PC-3 (cell line): ENCODE measurements around the gene FBXO31.

Experiments
- EZH2 ChIP-seq: fragments of 300-600 bp; sonication (generic); IDR thresholded peaks from one replicate; pipeline ENCODE4 v1.6.1; 2017; ENCODE audit warnings: antibody characterized with exemption, mild to moderate bottlenecking, low read length; ENCODE audit not compliant: unreplicated experiment
- TF ChIP-seq, protein P1 (sequence below): fragments of 300-600 bp; sonication (generic); conservative IDR thresholded peaks from 2 replicates; pipeline ENCODE4 v1.5.1; 2017; ENCODE audit warnings: antibody characterized with exemption, low read depth, mild to moderate bottlenecking, low read length

- TF ChIP-seq, protein P1, sequence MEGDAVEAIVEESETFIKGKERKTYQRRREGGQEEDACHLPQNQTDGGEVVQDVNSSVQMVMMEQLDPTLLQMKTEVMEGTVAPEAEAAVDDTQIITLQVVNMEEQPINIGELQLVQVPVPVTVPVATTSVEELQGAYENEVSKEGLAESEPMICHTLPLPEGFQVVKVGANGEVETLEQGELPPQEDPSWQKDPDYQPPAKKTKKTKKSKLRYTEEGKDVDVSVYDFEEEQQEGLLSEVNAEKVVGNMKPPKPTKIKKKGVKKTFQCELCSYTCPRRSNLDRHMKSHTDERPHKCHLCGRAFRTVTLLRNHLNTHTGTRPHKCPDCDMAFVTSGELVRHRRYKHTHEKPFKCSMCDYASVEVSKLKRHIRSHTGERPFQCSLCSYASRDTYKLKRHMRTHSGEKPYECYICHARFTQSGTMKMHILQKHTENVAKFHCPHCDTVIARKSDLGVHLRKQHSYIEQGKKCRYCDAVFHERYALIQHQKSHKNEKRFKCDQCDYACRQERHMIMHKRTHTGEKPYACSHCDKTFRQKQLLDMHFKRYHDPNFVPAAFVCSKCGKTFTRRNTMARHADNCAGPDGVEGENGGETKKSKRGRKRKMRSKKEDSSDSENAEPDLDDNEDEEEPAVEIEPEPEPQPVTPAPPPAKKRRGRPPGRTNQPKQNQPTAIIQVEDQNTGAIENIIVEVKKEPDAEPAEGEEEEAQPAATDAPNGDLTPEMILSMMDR = no peak
- TF ChIP-seq EZH2 = no peak
Measured at GRCh38 chr16:87391324-87391949, 7.9 kb upstream of the FBXO31 start.
